Right lobe of liver (tissue), 4 donors: Measurements from ENCODE around the gene OVCA2.

ENCODE experiments used
- POLR2A ChIP-seq: fragments of 450-650 bp; IDR thresholded peaks from one replicate; pipeline ENCODE4 v1.6.1; 2017; ENCODE audit warnings: antibody characterized with exemption, mild to moderate bottlenecking
- TF ChIP-seq, protein P1 (sequence below), 4 donors: fragments of 200-600 bp in 3 of 4; fragments of 450-650 bp in 1 of 4; IDR thresholded peaks; one replicate each; pipeline versions ENCODE4 v1.5.1 to v1.8.0; 2016 to 2022; ENCODE audit warnings: antibody characterized with exemption in 4 of 4, mild to moderate bottlenecking in 2 of 4
- donor health status: DM: no; HTN: no; CAD: no.
- donor health status: DM: no; HTN: no; CAD: no.
- donor health status: DM: no; HTN: yes; CAD: no.

DNA sequence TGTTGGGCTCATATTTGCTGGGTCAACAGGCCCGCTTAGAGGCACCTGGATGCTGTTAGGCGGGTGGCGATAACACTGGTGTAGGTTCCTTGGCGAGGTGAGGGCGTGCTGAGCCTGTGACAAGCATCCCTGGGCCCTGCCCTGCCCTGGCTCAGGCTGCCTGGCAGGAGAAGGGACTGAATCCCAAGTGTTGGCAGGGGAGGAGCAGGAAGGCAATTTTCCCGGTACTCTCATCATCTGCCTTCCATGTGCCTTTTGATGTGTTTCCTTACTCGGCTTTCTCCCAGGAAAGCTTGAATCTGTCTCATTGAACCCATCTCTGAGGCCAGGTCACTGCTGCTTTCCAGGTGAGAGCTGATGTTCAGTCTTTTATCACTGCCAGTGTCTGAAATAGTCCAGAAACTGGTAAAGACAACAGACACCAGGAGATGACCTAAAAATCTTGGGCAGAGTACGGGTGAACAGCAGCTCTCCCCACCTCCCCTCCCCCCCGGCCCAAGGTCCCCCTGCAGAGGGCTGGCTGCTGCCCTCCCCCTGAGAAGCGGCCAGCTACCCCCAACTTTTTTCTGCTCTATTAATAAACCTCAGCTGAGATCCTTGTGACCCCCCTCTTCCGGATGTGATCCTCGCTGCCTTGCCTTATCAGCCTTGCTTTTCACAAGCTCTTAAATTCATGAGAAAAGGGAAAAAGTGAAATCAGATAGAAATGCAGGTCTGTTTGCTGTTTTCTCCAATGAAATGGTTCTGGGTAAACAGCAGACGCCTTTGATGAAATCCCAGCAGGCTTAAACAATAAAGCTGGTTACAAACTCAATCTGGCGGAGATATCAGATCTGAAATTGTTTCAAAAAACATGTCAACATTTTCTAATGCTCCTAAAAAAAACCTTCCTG is 45.7 kb upstream of the OVCA2 start:
- TF ChIP-seq, protein P1, sequence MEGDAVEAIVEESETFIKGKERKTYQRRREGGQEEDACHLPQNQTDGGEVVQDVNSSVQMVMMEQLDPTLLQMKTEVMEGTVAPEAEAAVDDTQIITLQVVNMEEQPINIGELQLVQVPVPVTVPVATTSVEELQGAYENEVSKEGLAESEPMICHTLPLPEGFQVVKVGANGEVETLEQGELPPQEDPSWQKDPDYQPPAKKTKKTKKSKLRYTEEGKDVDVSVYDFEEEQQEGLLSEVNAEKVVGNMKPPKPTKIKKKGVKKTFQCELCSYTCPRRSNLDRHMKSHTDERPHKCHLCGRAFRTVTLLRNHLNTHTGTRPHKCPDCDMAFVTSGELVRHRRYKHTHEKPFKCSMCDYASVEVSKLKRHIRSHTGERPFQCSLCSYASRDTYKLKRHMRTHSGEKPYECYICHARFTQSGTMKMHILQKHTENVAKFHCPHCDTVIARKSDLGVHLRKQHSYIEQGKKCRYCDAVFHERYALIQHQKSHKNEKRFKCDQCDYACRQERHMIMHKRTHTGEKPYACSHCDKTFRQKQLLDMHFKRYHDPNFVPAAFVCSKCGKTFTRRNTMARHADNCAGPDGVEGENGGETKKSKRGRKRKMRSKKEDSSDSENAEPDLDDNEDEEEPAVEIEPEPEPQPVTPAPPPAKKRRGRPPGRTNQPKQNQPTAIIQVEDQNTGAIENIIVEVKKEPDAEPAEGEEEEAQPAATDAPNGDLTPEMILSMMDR (IDR thresholded peaks at IDR 0.05): no peak
- no peak for TF ChIP-seq POLR2A
